SK-N-DZ (cell line): Measurements from ENCODE around the gene FANCM.

ENCODE experiments used
- DNase-seq: peaks from one replicate; pipeline ENCODE4 v3.0.0-alpha.2; 2015; ENCODE audit warnings: low spot score
- small RNA-seq, 2 experiments: library from RNA; depleted of rRNA; stranded (forward); fragments of <200 nt; gene quantifications; one replicate each; pipeline ENCODE3, GENCODE V24; 2014

The FANCM gene

GRCh38 chr14:45242706-45243105 is 107.0 kb downstream of the FANCM start:
- no peak for DNase-seq

- no peak for DNase-seq
Observed at GRCh38 chr14:45246151-45246550, 110.4 kb downstream of the FANCM start.

- no peak for DNase-seq
Observed at GRCh38 chr14:45246691-45247090, 111.0 kb downstream of the FANCM start.

GRCh38 chr14:45247427-45247826 is 111.7 kb downstream of the FANCM start:
- no peak for DNase-seq

- DNase-seq: no peak
Observed at GRCh38 chr14:45249856-45250575, 114.3 kb downstream of the FANCM start.

Small RNA genes lying within 50 kb of the gene (small RNA-seq; reads per million reads assigned to genes)
- gene RF00151 (0 to 0.52 reads per million in 2 experiments), gene SNORD127 (89.6 to 2,783 reads per million in 2 experiments)
